Liver (tissue), 9 donors: Measurements from ENCODE around the gene INSIG2. TPM values are rescaled to one million over a fixed set of nuclear protein-coding genes. Genes with fewer than 3 reads are reported as not detected.

Experiments used
- DNase-seq: peaks from one replicate; pipeline ENCODE4 v3.0.0-alpha.2; 2017; ENCODE audit warnings: low spot score
- H3K27ac ChIP-seq, 2 donors: one replicate each; pipeline ENCODE4 v1.7.0; 2013; ENCODE audit warnings: inconsistent platforms in 2 of 2, low read length in 2 of 2, control low read depth in 1 of 2, low read depth in 1 of 2, mild to moderate bottlenecking in 1 of 2
- H3K27me3 ChIP-seq, 4 donors: one replicate each; pipeline versions ENCODE4 v1.6.1 to v1.7.0; 2013; ENCODE audit warnings: low read length in 3 of 4, inconsistent platforms in 1 of 4, mild to moderate bottlenecking in 1 of 4, moderate library complexity in 1 of 4; ENCODE audit not compliant: control insufficient read depth in 4 of 4, insufficient read depth in 4 of 4
- H3K36me3 ChIP-seq, 4 donors: one replicate each; pipeline versions ENCODE4 v1.6.1 to v1.7.0; 2013; ENCODE audit warnings: low read length in 3 of 4, mild to moderate bottlenecking in 3 of 4, low read depth in 1 of 4, moderate library complexity in 1 of 4; ENCODE audit not compliant: control insufficient read depth in 4 of 4, insufficient read depth in 3 of 4
- H3K4me1 ChIP-seq, 4 donors: one replicate each; pipeline versions ENCODE4 v1.6.1 to v1.7.0; 2013; ENCODE audit warnings: low read length in 3 of 4, mild to moderate bottlenecking in 3 of 4, moderate library complexity in 1 of 4; ENCODE audit not compliant: control insufficient read depth in 4 of 4, insufficient read depth in 4 of 4
- H3K4me3 ChIP-seq, 3 donors: one replicate each; pipeline versions ENCODE4 v1.6.1 to v1.7.0; 2013; ENCODE audit warnings: low read length in 3 of 3, control low read depth in 1 of 3, low read depth in 1 of 3, mild to moderate bottlenecking in 1 of 3
- H3K9ac ChIP-seq, 2 donors: one replicate each; pipeline ENCODE4 v1.7.0; 2013; ENCODE audit warnings: low read length in 2 of 2, mild to moderate bottlenecking in 2 of 2, moderate library complexity in 2 of 2, control low read depth in 1 of 2, low read depth in 1 of 2
- H3K9me3 ChIP-seq, 4 donors: one replicate each; pipeline versions ENCODE4 v1.6.1 to v1.7.0; 2013; ENCODE audit warnings: low read length in 3 of 4; ENCODE audit not compliant: control insufficient read depth in 4 of 4
- ATF3 ChIP-seq: IDR thresholded peaks from 2 replicates; pipeline ENCODE4 v1.6.1; 2016; ENCODE audit warnings: antibody characterized with exemption
- CTCF ChIP-seq: fragments of 150-350 bp; IDR thresholded peaks from 2 replicates; pipeline ENCODE4 v1.5.1; 2017; ENCODE audit warnings: improper control_type of control experiment, low read depth, low read length; ENCODE audit not compliant: missing input control
- EGR1 ChIP-seq, 2 donors: IDR thresholded peaks; 2 replicates each; pipeline ENCODE4 v1.6.1; 2016 to 2018; ENCODE audit warnings: antibody characterized with exemption in 2 of 2, low read depth in 2 of 2
- FOXA1 ChIP-seq: IDR thresholded peaks from 2 replicates; pipeline ENCODE4 v1.6.1; 2016; ENCODE audit warnings: antibody characterized with exemption
- FOXA2 ChIP-seq: IDR thresholded peaks from 2 replicates; pipeline ENCODE4 v1.6.1; 2016; ENCODE audit warnings: antibody characterized with exemption
- GABPA ChIP-seq, 2 donors: IDR thresholded peaks in 1 of 2; conservative IDR thresholded peaks in 1 of 2; 2 replicates each; pipeline ENCODE4 v1.6.1; 2016; ENCODE audit warnings: antibody characterized with exemption in 2 of 2, mild to moderate bottlenecking in 1 of 2, moderate library complexity in 1 of 2
- HNF4A ChIP-seq, 2 donors: conservative IDR thresholded peaks; 2 replicates each; pipeline ENCODE4 v1.6.1; 2016; ENCODE audit warnings: antibody characterized with exemption in 2 of 2, mild to moderate bottlenecking in 2 of 2
- HNF4G ChIP-seq: IDR thresholded peaks from 2 replicates; pipeline ENCODE4 v1.6.1; 2016; ENCODE audit warnings: antibody characterized with exemption
- JUND ChIP-seq, 2 donors: IDR thresholded peaks; 2 replicates each; pipeline ENCODE4 v1.6.1; 2016; ENCODE audit warnings: antibody characterized with exemption in 2 of 2
- MAX ChIP-seq: IDR thresholded peaks from 2 replicates; pipeline ENCODE4 v1.6.1; 2016; ENCODE audit warnings: antibody characterized with exemption
- NR2F2 ChIP-seq: IDR thresholded peaks from 2 replicates; pipeline ENCODE4 v1.6.1; 2016; ENCODE audit warnings: antibody characterized with exemption
- RAD21 ChIP-seq, 2 donors: IDR thresholded peaks; 2 replicates each; pipeline ENCODE4 v1.6.1; 2016; ENCODE audit warnings: antibody characterized with exemption in 2 of 2, mild to moderate bottlenecking in 2 of 2
- REST ChIP-seq: IDR thresholded peaks from 2 replicates; pipeline ENCODE4 v1.6.1; 2016; ENCODE audit warnings: antibody characterized with exemption, mild to moderate bottlenecking
- RXRA ChIP-seq, 2 donors: IDR thresholded peaks; 2 replicates each; pipeline ENCODE4 v1.6.1; 2017 to 2018; ENCODE audit warnings: antibody characterized with exemption in 2 of 2, mild to moderate bottlenecking in 1 of 2
- SP1 ChIP-seq: IDR thresholded peaks from 2 replicates; pipeline ENCODE4 v1.6.1; 2018; ENCODE audit warnings: antibody characterized with exemption, mild to moderate bottlenecking
- TAF1 ChIP-seq: conservative IDR thresholded peaks from 2 replicates; pipeline ENCODE4 v1.6.1; 2016; ENCODE audit warnings: antibody characterized with exemption, mild to moderate bottlenecking
- YY1 ChIP-seq: IDR thresholded peaks from 2 replicates; pipeline ENCODE4 v1.6.1; 2016; ENCODE audit warnings: antibody characterized with exemption, mild to moderate bottlenecking
- ZBTB33 ChIP-seq: IDR thresholded peaks from 2 replicates; pipeline ENCODE4 v1.6.1; 2016; ENCODE audit warnings: antibody characterized with exemption
- WGBS: extraction: QIAGEN DNeasy Blood & Tissue Kit; methylation state at CpG from one replicate; pipeline ENCODE4 v1.1.7; 2013; 5-methylcytosine and 5-hydroxymethylcytosine counted together
- polyA plus RNA-seq, 2 donors: library from polyadenylated mRNA; stranded (reverse) in 1 of 2; unstranded in 1 of 2; fragments of 200-250 nt in 1 of 2; fragments of >200 nt in 1 of 2; fragmentation: Nextera tagmentation in 1 of 2; extraction: Ambion mirVana in 1 of 2; gene quantifications; one replicate each; pipeline versions ENCODE4 v1.2.1 to v1.2.3, GENCODE V29; 2013 to 2015
- total RNA-seq, 2 donors: library from RNA; depleted of rRNA; stranded (reverse); fragments of >200 nt; gene quantifications; one replicate each; pipeline ENCODE4 v1.2.3, GENCODE V29; 2014
- donor health status: healthy.
- donor health status: healthy.
- donor health status: healthy.
- donor health status: healthy.
- donor health status: healthy.

The INSIG2 gene
- total and polyA plus RNA-seq, 4 donors, result 11.3 to 18.5 (median 15.6) TPM

GRCh38 chr2:118085173-118086023, 2.9 kb upstream of the INSIG2 start:
- peak; percentile 22 for TF ChIP-seq MAX
- TF ChIP-seq SP1, result peak; percentile 78
- TF ChIP-seq HNF4A (conservative IDR thresholded peaks at IDR 0.05), result peak; percentile 85 to 86
- TF ChIP-seq GABPA (IDR thresholded peaks at IDR 0.05 in 1 of 2, conservative IDR thresholded peaks at IDR 0.05 in 1 of 2), result no peak
- peak; percentile 34 for TF ChIP-seq YY1
- TF ChIP-seq FOXA1, result peak; percentile 45
- TF ChIP-seq NR2F2, result no peak
- peak; percentile 41 for TF ChIP-seq ZBTB33
- TF ChIP-seq FOXA2, result peak; percentile 73
- TF ChIP-seq CTCF, result no peak
- TF ChIP-seq TAF1, result no peak
- no peak for TF ChIP-seq HNF4G
- peak in 1 of 2 donors; percentile 31 for TF ChIP-seq EGR1 (IDR thresholded peaks at IDR 0.05; ENCODE audit: low read depth in 2 of 2)
- peak; percentile 79 to 95 for TF ChIP-seq JUND (IDR thresholded peaks at IDR 0.05)
- TF ChIP-seq RAD21 (IDR thresholded peaks at IDR 0.05), result peak in 1 of 2 donors; percentile 6
- peak; percentile 68 for TF ChIP-seq ATF3
- TF ChIP-seq REST, result peak; percentile 29
- TF ChIP-seq RXRA (IDR thresholded peaks at IDR 0.05), result peak; percentile 32 to 70
- Histone ChIP-seq H3K4me1 (peaks cover 0 to 35% (median 23%) of the 10 kb centered on the region in 4 donors), H3K9me3 (no peaks in the 10 kb centered on the region), H3K36me3 (no peaks in the 10 kb centered on the region), H3K27me3 (no peaks in the 10 kb centered on the region), H3K4me3 (no peak overlapping the region), H3K27ac (peak overlapping the region; percentile 95 to 96), H3K9ac (peak overlapping the region in 1 of 2 donors; percentile 83)
- no peak for DNase-seq
- WGBS, result 51% methylated on average over 2 of the region's 2 CpGs
